Measurements from ENCODE around the gene ACACA. TPM values are rescaled to one million over a fixed set of nuclear protein-coding genes. Genes with fewer than 3 reads are reported as not detected.
A peak's percentile ranks its signal among the peaks of the same experiment; 100 is the strongest.

Gene ACACA
- polyA plus RNA-seq, 3 donors from 2014 or later, result 3.3 to 7.0 (median 3.9) TPM

GRCh38 chr17:37047631-37048104, 359.0 kb downstream of the ACACA start:
- peak overlapping the region in 5 of 6 donors; percentile 6 to 86 (median 67) for H3K27ac Mint-ChIP-seq
- H3K36me3 Mint-ChIP-seq, result peaks cover 4 to 25% (median 4%) of the 10 kb centered on the region in 3 donors
- H3K4me1 Mint-ChIP-seq, result peaks cover 11 to 15% of the 10 kb centered on the region in 2 donors
- peak overlapping the region in 1 of 5 donors; percentile 11 for H3K4me3 Mint-ChIP-seq
- peaks cover 0 to 2% (median 2%) of the 10 kb centered on the region in 3 donors for H3K27me3 Mint-ChIP-seq (ENCODE audit: low read depth in 3 of 3)
- DNase-seq, result peak; percentile 49 to 66 (median 60)
- H3K9me3 Mint-ChIP-seq, result no peaks in the 10 kb centered on the region

GRCh38 chr17:37045351-37045922, 361.2 kb downstream of the ACACA start:
- no peak overlapping the region for H3K4me3 Mint-ChIP-seq
- DNase-seq, result no peak
- H3K4me1 Mint-ChIP-seq, result peaks cover 11 to 15% of the 10 kb centered on the region in 2 donors
- peaks cover 0 to 2% (median 0%) of the 10 kb centered on the region in 3 donors for H3K27me3 Mint-ChIP-seq (ENCODE audit: low read depth in 3 of 3)
- H3K27ac Mint-ChIP-seq, result peak overlapping the region in 3 of 6 donors; percentile 3 to 62 (median 22)
- H3K36me3 Mint-ChIP-seq, result peaks cover 4 to 17% (median 4%) of the 10 kb centered on the region in 3 donors
- no peaks in the 10 kb centered on the region for H3K9me3 Mint-ChIP-seq

- Mint-ChIP-seq H3K9me3 (no peaks in the 10 kb centered on the region), H3K36me3 (peaks cover 4 to 12% (median 4%) of the 10 kb centered on the region in 3 donors), H3K27me3 (ENCODE audit: low read depth in 3 of 3) (peaks cover 0 to 2% (median 0%) of the 10 kb centered on the region in 3 donors), H3K4me1 (peaks cover 11 to 15% of the 10 kb centered on the region in 2 donors), H3K27ac (peak overlapping the region in 1 of 6 donors; percentile 17), H3K4me3 (no peak overlapping the region)
- DNase-seq, result no peak
Observed at GRCh38 chr17:37043201-37043600, 363.4 kb downstream of the ACACA start.

- peaks cover 7 to 10% of the 10 kb centered on the region in 2 donors for H3K4me1 Mint-ChIP-seq
- peaks cover 0 to 17% (median 4%) of the 10 kb centered on the region in 3 donors for H3K36me3 Mint-ChIP-seq
- H3K27me3 Mint-ChIP-seq (ENCODE audit: low read depth in 3 of 3), result no peaks in the 10 kb centered on the region
- DNase-seq, result no peak
- H3K27ac Mint-ChIP-seq, result no peak overlapping the region
- H3K4me3 Mint-ChIP-seq, result no peak overlapping the region
- H3K9me3 Mint-ChIP-seq, result no peaks in the 10 kb centered on the region
Observed at GRCh38 chr17:37041932-37042331, 364.7 kb downstream of the ACACA start.

GRCh38 chr17:37039269-37039668, 367.4 kb downstream of the ACACA start:
- Mint-ChIP-seq H3K9me3 (no peaks in the 10 kb centered on the region), H3K4me3 (no peak overlapping the region)

GRCh38 chr17:37037590-37038155, 369.0 kb downstream of the ACACA start:
- Mint-ChIP-seq H3K4me3 (no peak overlapping the region), H3K36me3 (peaks cover 5 to 16% (median 5%) of the 10 kb centered on the region in 3 donors), H3K27me3 (ENCODE audit: low read depth in 3 of 3) (no peaks in the 10 kb centered on the region), H3K9me3 (no peaks in the 10 kb centered on the region), H3K4me1 (peaks cover 3 to 8% of the 10 kb centered on the region in 2 donors), H3K27ac (peak overlapping the region in 3 of 6 donors; percentile 12 to 56 (median 56))
- no peak for DNase-seq

More at GRCh38 chr17:37039269-37039668, 367.4 kb downstream of the ACACA start:
- Mint-ChIP-seq H3K4me1 (peaks cover 6 to 8% of the 10 kb centered on the region in 2 donors), H3K27ac (no peak overlapping the region), H3K27me3 (ENCODE audit: low read depth in 3 of 3) (no peaks in the 10 kb centered on the region), H3K36me3 (peaks cover 3 to 16% (median 4%) of the 10 kb centered on the region in 3 donors)
- DNase-seq, result no peak

Other genes starting within 250 kb of the ACACA start
- not detected for gene C17orf78, start 30.9 kb downstream of the ACACA start, polyA plus RNA-seq
- gene TADA2A, start 50 bp upstream of the ACACA start, polyA plus RNA-seq, result 10 to 100 TPM in 1 of 3 donors, 1 to 10 TPM in 2; 3.3 to 16.0 (median 4.0) TPM
- 10 to 100 TPM; 18.1 to 25.9 (median 19.2) TPM for gene DUSP14, start 83.1 kb upstream of the ACACA start, polyA plus RNA-seq
- gene SYNRG, start 202.6 kb upstream of the ACACA start, polyA plus RNA-seq, result 100 to 1,000 TPM in 1 of 3 donors, 10 to 100 TPM in 2; 32.8 to 118 (median 58.7) TPM
- 10 to 100 TPM in 1 of 3 donors, 1 to 10 TPM in 2; 7.9 to 19.3 (median 9.3) TPM for gene DDX52, start 236.6 kb upstream of the ACACA start, polyA plus RNA-seq